ENCODE results near the gene LMX1B.

DNA sequence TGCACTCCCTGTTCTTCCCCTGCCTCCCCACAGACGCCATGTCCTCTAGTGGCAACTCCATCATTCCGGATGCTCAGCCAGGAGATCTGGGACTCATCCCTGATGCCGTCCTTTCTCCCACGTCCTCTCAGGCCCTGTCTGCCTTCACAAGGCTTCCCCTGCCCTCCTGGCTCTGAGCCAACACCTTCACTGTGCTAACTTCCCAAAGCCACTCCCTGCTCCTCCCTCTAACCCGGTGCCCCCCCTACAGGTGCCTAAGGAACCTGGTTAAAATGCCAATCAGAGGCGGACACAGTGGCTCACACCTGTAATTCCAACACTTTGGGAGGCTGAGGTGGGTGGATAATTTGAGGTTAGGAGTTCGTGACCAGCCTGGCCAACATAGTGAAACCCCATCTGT, 67.6 kb downstream of the LMX1B start:
- TF ChIP-seq TAF1 (IDR thresholded peaks at IDR 0.05; ENCODE audit: low read depth, low read length) (no peak), POLR2A (IDR thresholded peaks at IDR 0.05; ENCODE audit: low read depth, low read length) (no peak), SPI1 (IDR thresholded peaks at IDR 0.05; ENCODE audit: low read depth, low read length) (no peak), POLR2AphosphoS5 (IDR thresholded peaks at IDR 0.05; ENCODE audit: low read depth, low read length) (no peak)

Measured in GM12891 (cell line).